GM12801 (cell line): ENCODE data around the gene FOXC2.

ENCODE experiments used
- CTCF ChIP-seq: IDR thresholded peaks from one replicate; pipeline ENCODE4 v1.5.1; 2011; ENCODE audit warnings: control low read depth; ENCODE audit not compliant: insufficient read length; ENCODE audit errors: extremely low read depth

FOXC2 gene

GRCh38 chr16:86521236-86522197 is 45.1 kb upstream of the FOXC2 start:
- TF ChIP-seq CTCF: no peak

DNA sequence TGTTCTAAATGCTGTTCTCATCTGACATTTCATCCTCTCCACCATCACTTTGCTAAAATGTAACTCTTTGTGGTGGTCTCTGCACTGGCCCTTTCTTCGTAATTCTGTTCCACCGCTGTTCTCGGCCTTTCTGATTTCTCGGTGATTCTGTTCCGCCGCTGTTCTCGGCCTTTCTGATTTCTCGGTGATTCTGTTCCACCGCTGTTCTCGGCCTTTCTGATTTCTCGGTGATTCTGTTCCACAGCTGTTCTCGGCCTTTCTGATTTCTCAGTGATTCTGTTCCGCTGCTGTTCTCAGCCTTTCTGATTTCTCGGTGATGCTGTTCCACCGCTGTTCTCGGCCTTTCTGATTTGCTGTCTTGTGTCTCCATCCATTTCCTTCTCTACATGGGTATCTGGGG is 44.0 kb upstream of the FOXC2 start:
- TF ChIP-seq CTCF: no peak

DNA sequence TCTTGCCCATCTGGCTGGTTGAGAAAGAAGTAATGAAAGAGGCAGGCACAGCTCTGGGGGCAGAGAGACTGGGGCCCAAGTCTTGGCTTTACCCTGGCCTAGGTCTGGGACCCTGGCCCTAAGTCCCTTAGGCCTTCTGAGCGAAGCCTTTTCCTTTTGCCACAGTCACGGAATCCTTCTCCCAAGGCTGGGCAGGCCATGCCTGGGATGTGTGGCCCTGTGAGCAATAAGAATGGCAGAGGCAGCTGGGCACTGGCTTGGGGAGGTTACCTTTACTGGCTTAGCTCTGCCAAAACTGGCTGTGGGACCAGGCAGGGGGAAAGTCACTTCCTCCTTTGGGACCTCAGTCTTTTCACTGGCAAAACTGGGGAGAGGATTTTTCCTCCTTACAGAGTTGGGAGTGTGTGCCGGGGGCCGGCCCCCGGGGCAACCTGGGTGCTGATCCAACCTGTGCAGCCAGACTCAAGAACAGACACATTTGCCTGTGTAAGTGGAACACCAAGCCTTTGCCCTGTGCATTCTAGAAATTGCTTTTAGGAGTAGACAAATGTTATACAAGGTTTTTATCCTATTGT is 43.4 kb upstream of the FOXC2 start:
- TF ChIP-seq CTCF: no peak

DNA sequence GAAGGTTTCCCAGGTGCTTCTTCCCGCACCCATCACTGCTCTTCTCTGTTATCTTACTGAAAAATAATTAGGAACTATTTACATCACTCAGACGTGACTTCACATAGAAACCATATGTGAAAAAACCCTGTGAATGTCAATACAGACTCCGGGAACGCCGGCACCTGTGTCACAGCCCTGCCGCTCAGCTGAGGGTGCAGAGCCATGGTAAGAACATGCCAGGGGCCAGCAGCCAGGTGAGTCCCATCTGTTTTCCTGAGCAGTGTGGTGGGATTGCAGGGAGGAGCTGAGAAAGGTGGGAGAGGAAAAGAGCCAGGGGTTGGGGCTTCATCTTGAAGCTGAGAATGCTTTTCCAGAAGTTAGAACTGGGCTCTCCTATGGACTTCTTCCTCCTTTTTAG is 42.6 kb upstream of the FOXC2 start:
- TF ChIP-seq CTCF: no peak

- TF ChIP-seq CTCF: no peak
Observed at GRCh38 chr16:86525696-86526095, 40.9 kb upstream of the FOXC2 start.

DNA sequence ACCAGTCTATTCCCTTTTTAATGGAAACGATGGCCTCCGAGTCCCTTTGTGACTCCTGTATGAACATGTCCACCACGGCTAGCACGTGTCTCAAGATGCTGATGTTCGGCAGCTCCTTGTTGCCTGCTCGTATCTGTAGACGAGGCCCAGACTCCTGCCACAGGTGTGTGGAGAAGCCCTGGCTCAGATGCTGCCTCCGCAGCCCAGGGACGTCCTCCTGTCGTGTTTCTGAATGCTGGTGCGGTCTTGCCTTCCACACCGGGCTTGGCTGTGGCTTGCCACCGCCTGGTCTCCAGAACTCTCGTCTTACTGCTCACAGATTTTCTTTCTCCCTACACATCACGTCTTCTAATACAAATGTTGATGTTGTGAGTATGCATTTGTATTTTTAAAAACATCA is 39.3 kb upstream of the FOXC2 start:
- TF ChIP-seq CTCF: no peak

DNA sequence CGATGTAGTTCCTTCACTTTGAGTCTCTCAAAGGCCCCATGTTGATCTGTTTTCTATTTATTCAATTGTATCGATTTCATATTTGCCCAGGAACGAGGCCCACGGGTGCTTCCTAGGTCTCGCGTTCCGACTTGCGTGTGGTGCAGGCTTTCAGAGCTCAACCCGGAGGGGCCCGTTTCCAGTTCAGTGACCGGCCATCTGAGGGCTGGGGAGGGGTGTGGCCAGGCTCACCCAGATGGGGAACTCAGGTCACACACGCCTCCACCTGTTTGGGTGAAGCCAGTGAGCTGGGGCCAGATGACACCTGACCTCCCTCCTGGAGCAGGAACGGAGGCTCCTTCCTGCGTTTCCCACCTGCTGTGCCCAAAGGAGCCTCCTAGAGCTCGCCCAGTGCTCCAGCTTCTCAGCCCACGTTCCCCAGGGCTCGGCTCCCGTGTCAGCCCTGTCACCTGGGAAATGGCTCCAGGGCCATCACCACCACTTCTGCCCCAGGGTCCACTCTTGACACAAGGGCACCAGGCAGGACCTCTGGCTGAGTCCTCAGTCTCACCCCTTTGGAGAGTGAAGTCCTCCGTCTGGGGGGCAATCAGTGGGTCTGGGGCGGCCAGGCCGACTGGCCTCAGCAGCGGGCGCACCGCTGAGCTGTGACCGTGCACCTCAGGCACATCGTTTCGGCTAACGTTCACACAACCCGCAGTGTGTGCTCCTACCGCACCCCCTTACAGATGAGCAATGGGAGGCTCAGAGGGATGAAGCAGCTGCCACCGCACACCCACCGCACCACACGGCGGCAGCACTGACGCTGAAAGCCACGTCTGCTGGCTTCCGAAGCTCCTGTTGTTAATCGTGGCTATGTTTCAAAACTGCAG is 38.3 kb upstream of the FOXC2 start:
- TF ChIP-seq CTCF: no peak
